Uterus (tissue), 4 donors: Measurements from ENCODE around the gene EDRF1. TPM values are rescaled to one million over a fixed set of nuclear protein-coding genes. Genes with fewer than 3 reads are reported as not detected.
A peak's percentile ranks its signal among the peaks of the same experiment; 100 is the strongest.

Source experiments
- DNase-seq, 2 donors: peaks; one replicate each; pipeline ENCODE4 v3.0.0-alpha.2; 2019 to 2020
- H3K27ac ChIP-seq, 2 donors: fragments of 200-600 bp; sonication (generic); 1 replicate in 1 of 2; 2 replicates in 1 of 2; pipeline ENCODE4 v1.5.1; 2016 to 2018
- H3K27me3 ChIP-seq, 2 donors: fragments of 200-600 bp; sonication (generic); one replicate each; pipeline ENCODE4 v1.5.1; 2018 to 2019; ENCODE audit warnings: control low read depth in 1 of 2
- H3K36me3 ChIP-seq, 2 donors: fragments of 200-600 bp; sonication (generic); one replicate each; pipeline ENCODE4 v1.5.1; 2019; ENCODE audit warnings: control low read depth in 1 of 2
- H3K4me1 ChIP-seq, 2 donors: fragments of 200-600 bp; sonication (generic); one replicate each; pipeline ENCODE4 v1.5.1; 2018 to 2019; ENCODE audit warnings: control low read depth in 1 of 2
- H3K4me3 ChIP-seq, 2 donors: fragments of 200-600 bp; sonication (generic); 1 replicate in 1 of 2; 2 replicates in 1 of 2; pipeline ENCODE4 v1.5.1; 2018 to 2019; ENCODE audit warnings: mild to moderate bottlenecking in 1 of 2
- H3K9me3 ChIP-seq, 2 donors: fragments of 200-600 bp; sonication (generic); one replicate each; pipeline ENCODE4 v1.5.1; 2019; ENCODE audit warnings: control low read depth in 1 of 2
- POLR2A ChIP-seq, 2 donors: fragments of 450-650 bp; IDR thresholded peaks; one replicate each; pipeline ENCODE4 v1.6.1; 2016; ENCODE audit warnings: antibody characterized with exemption in 2 of 2, mild to moderate bottlenecking in 1 of 2, moderate library complexity in 1 of 2
- intact Hi-C: fragments of 100-400 bp; cut with DNase I; formaldehyde crosslinking; loops from one replicate; pipeline ENCODE4 v1.15.1; 2023; ENCODE audit warnings: low total_unique reads
- total RNA-seq, 4 donors: library from RNA; depleted of rRNA in 3 of 4; stranded (reverse); fragments of >200 nt in 3 of 4; gene quantifications; one replicate each; pipeline versions ENCODE4 v1.1.0 to v1.2.4, GENCODE V29; 2014 to 2023
- TF ChIP-seq, protein P1 (sequence below), 4 experiments: fragments of 200-600 bp in 2 of 4; fragments of 450-650 bp in 2 of 4; sonication (generic) in 2 of 4; IDR thresholded peaks; one replicate each; pipeline ENCODE4 v1.5.1; 2016 to 2019; ENCODE audit warnings: antibody characterized with exemption in 4 of 4, mild to moderate bottlenecking in 2 of 4, moderate library complexity in 1 of 4
- donor health status: DM: yes; HTN: yes; CAD: no.

Gene EDRF1
- total RNA-seq, 4 donors from 2014 or later, result 26.2 to 79.2 (median 47.9) TPM

DNA sequence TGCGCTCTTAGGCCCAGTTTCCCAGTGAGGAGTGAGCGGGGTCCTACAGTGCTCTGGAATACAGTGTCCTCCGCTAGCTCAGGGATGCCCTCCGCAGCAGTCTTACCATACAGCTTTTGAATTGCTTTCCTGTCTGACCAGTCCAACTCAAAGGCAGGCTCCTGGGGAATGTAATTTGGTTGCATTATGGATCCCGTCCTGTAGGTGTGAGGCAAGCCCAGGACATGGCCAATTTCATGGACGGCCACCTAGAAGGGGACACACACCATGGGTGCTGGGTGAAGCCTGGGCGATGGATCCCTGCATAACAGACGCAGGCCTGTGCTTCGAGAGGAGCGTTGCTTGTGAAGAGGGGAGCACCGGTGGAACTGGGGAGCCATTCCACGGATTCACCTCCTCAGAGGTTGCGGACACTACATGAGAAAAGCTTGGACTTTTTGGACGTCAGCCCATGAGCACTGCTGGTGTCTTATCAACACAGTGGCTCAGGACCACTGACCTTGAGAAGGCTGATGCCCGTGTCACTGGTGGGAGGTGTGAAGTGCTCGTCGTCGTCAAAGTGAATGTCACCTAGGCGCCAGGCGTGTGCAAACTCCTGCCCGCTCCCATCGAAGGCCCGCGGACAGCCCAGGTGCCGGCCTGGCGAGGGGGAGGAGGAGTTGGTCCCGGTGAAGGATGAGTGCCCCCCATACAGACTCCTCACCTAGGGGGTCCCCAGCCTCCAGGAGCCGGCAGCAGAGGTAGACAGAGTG, 52.8 kb downstream of the EDRF1 start:
- H3K9me3 ChIP-seq, result no peaks in the 10 kb centered on the region
- H3K4me1 ChIP-seq, result no peaks in the 10 kb centered on the region
- H3K27ac ChIP-seq, result no peak overlapping the region
- TF ChIP-seq, protein P1, sequence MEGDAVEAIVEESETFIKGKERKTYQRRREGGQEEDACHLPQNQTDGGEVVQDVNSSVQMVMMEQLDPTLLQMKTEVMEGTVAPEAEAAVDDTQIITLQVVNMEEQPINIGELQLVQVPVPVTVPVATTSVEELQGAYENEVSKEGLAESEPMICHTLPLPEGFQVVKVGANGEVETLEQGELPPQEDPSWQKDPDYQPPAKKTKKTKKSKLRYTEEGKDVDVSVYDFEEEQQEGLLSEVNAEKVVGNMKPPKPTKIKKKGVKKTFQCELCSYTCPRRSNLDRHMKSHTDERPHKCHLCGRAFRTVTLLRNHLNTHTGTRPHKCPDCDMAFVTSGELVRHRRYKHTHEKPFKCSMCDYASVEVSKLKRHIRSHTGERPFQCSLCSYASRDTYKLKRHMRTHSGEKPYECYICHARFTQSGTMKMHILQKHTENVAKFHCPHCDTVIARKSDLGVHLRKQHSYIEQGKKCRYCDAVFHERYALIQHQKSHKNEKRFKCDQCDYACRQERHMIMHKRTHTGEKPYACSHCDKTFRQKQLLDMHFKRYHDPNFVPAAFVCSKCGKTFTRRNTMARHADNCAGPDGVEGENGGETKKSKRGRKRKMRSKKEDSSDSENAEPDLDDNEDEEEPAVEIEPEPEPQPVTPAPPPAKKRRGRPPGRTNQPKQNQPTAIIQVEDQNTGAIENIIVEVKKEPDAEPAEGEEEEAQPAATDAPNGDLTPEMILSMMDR (IDR thresholded peaks at IDR 0.05), result no peak
- no peak for TF ChIP-seq POLR2A (IDR thresholded peaks at IDR 0.05)
- DNase-seq, result no peak
- no peaks in the 10 kb centered on the region for H3K36me3 ChIP-seq
- intact Hi-C loops, result no loop called here
- no peak overlapping the region for H3K4me3 ChIP-seq
- no peaks in the 10 kb centered on the region for H3K27me3 ChIP-seq

DNA sequence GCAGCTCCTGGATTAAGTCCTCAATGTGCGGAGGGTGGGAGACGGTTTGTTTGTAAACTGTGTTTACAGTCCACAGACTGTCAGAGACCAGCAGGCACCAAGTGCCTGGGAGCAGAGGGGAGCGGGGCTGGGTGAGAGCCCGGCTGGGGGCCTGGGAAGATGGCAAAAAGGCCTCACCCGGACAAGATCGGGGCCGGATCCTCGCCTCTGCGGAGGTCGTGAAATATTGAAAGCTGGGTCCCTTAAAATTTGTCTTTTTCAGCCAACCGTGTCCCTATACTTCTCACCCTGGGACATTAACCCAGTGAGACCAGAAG, 53.3 kb downstream of the EDRF1 start:
- Histone ChIP-seq H3K4me1 (no peaks in the 10 kb centered on the region), H3K36me3 (no peaks in the 10 kb centered on the region), H3K9me3 (no peaks in the 10 kb centered on the region), H3K4me3 (no peak overlapping the region), H3K27ac (no peak overlapping the region), H3K27me3 (no peaks in the 10 kb centered on the region)
- intact Hi-C loops, result no loop called here
- TF ChIP-seq POLR2A (IDR thresholded peaks at IDR 0.05), result no peak
- TF ChIP-seq, protein P1 (IDR thresholded peaks at IDR 0.05), result no peak
- no peak for DNase-seq

DNA sequence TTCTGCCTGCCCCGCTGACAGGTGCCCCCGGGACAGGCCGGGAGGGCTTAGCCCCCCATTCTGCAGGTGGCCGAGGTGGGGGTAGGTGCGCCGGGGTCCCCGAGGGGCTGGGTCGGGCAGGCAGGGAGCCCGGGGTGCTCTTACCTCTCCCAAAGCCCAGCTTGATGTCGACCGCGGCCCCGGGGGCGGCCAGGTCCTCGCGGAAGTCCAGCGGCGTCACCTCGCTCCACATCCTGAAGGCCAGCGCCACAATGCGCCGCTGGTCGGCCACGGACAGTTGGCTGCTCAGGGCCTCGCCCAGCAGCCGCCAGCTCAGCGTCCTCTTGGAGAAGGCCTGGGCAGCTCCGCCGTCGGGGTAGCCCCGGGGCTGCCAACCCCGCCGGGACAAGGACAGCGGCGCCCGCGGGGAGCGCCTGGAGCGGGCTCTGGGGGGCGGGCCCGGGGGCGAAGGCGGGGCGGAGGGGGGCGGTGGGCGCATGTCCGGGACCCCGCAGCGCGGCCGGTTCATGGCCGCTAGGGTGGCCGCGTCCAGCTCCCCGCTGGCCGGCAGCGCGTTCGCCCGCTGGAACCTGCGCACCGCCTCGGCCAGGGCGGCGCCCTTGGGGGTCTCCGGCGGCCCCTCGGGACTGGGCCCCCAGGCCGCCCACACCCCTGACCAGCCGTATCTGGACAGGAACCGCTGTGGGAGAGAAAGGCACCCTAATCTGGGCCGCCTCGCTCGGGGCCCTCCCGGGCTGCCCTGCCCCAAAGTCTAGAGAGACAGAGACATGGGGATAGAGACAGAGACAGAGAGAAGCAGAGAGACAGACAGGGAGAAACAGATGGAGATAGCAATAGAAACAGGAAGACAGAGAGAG, 54.4 kb downstream of the EDRF1 start:
- TF ChIP-seq POLR2A (IDR thresholded peaks at IDR 0.05), result no peak
- TF ChIP-seq, protein P1 (IDR thresholded peaks at IDR 0.05), result no peak
- peak overlapping the region in 1 of 2 donors; percentile 9 for H3K4me3 ChIP-seq
- intact Hi-C loops, result no loop called here
- H3K27me3 ChIP-seq, result no peaks in the 10 kb centered on the region
- no peaks in the 10 kb centered on the region for H3K36me3 ChIP-seq
- DNase-seq, result no peak
- H3K9me3 ChIP-seq, result no peaks in the 10 kb centered on the region
- no peaks in the 10 kb centered on the region for H3K4me1 ChIP-seq
- H3K27ac ChIP-seq, result no peak overlapping the region

DNA sequence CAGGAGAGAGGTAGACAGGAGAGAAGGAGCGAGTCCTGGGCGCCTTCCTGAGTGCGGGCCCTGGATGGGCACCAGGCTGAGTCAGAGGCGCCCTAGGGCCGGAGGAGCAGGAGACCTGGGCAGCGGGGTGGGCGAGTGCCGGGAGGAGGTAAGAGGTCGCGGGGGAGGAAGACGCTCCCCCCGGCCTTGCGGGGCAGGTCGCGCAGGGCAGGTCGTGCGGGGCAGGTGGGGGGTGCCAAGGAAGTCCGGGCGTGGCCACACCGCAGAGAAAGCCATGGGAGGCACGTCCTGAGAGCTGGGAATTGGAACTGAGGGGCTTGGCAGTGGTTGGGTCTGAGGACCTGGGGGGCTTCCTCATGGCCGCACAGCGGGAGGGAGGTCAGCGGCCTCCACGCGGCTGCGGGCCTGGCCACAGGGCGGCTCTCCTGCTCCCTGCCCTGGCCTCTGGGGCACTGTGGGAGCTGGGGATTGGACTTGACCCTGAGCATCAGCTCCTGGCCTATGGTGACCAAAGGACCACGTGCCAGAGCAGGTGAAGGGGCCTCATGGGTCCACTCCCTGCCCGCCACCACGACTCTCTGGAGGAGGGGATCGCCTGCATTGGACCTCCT, 55.2 kb downstream of the EDRF1 start:
- intact Hi-C loops, result no loop called here
- H3K27ac ChIP-seq, result no peak overlapping the region
- TF ChIP-seq, protein P1 (IDR thresholded peaks at IDR 0.05), result no peak
- no peak for TF ChIP-seq POLR2A (IDR thresholded peaks at IDR 0.05)
- DNase-seq, result no peak
- H3K4me3 ChIP-seq, result no peak overlapping the region
- H3K36me3 ChIP-seq, result no peaks in the 10 kb centered on the region
- no peaks in the 10 kb centered on the region for H3K4me1 ChIP-seq
- no peaks in the 10 kb centered on the region for H3K9me3 ChIP-seq
- no peaks in the 10 kb centered on the region for H3K27me3 ChIP-seq
